ENCODE measurements around the gene LRP5. TPM values are rescaled to one million over a fixed set of nuclear protein-coding genes. Genes with fewer than 3 reads are reported as not detected.

The LRP5 gene
- total and polyA plus RNA-seq, 9 donors = 3.1 to 63.8 (median 47.2) TPM

DNA sequence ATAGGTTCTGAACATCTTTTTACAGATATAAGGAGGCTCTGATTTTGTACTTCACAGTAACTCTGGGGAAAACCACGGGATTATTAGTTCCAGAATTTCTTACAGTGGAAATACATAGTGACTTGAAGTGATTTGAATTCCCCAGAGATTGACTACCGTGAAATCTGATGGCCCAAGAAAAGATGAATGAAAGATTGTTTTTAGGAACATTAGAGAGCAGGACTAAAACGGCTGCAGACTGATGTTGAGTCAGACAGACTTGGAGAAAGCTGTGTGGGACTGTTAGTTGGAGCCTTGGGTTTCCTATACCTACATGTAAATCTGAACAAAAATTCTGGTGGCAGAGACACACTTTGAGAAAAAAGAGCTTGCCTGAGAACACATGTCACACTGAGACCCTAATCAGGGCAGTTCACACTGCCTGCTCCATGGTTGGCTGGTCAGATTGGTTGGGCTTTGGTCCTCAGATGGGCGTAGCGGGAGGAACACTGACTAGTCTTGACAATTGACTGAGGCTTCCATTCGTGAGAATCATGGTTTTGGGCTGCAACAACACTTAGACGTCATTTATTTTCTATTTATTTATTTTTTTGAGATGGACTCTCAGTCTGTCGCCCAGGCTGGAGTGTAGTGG is 154.9 kb downstream of the LRP5 start:
- Histone ChIP-seq H3K36me3 (no peaks in the 10 kb centered on the region), H3K4me1 (ENCODE audit: insufficient read depth) (peaks cover 50% of the 10 kb centered on the region), H3K27ac (no peak overlapping the region), H3K4me3 (no peak overlapping the region), H3K9me3 (no peaks in the 10 kb centered on the region), H3K27me3 (no peaks in the 10 kb centered on the region)
- no peak for DNase-seq
- intact Hi-C loops (cut with DNase I) = loop anchor here in 1 of 4 donors (10.0 kb wide), 1 partner anchor 47 kb away; no protein-coding TSS in a partner anchor
- 77 to 80% (median 79%) methylated on average over 8 of the region's 8 CpGs for WGBS, 3 donors
- TF ChIP-seq, protein P1, sequence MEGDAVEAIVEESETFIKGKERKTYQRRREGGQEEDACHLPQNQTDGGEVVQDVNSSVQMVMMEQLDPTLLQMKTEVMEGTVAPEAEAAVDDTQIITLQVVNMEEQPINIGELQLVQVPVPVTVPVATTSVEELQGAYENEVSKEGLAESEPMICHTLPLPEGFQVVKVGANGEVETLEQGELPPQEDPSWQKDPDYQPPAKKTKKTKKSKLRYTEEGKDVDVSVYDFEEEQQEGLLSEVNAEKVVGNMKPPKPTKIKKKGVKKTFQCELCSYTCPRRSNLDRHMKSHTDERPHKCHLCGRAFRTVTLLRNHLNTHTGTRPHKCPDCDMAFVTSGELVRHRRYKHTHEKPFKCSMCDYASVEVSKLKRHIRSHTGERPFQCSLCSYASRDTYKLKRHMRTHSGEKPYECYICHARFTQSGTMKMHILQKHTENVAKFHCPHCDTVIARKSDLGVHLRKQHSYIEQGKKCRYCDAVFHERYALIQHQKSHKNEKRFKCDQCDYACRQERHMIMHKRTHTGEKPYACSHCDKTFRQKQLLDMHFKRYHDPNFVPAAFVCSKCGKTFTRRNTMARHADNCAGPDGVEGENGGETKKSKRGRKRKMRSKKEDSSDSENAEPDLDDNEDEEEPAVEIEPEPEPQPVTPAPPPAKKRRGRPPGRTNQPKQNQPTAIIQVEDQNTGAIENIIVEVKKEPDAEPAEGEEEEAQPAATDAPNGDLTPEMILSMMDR (IDR thresholded peaks at IDR 0.05) = no peak
- TF ChIP-seq EP300 (IDR thresholded peaks at IDR 0.05) (no peak), POLR2A (IDR thresholded peaks at IDR 0.05) (no peak)

DNA sequence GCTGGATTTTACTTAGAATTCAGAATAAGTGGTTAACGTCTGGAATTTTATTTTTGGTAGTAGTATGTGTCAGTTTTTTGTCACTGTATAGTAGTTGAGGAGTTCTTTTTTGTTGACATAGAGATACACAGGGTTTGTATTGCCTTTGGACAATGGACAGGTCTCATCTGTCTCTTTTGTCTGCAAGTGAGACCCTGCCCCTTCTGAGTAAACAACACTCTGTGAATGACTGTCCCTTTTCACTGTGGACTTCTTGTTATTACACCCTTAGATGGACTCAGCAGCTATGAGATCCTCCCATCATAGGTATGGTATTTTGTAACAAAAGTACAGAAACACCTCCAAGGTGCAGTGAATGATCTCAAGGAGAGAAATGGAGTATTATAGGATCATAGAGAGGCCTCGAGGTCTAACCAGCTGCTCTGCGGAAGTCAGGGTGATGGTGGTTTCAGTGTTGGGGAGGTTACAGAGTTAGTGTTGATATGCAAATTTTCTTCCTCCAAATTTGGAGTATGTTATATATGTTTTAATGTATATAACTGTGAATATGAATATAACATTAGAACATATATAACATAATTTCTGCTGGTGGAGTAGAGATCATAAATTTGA is 155.9 kb downstream of the LRP5 start:
- DNase-seq = no peak
- TF ChIP-seq, protein P1 (IDR thresholded peaks at IDR 0.05) = no peak
- Histone ChIP-seq H3K4me1 (ENCODE audit: insufficient read depth) (peaks cover 46% of the 10 kb centered on the region), H3K9me3 (no peaks in the 10 kb centered on the region), H3K27ac (no peak overlapping the region), H3K36me3 (no peaks in the 10 kb centered on the region), H3K27me3 (no peaks in the 10 kb centered on the region), H3K4me3 (no peak overlapping the region)
- 46 to 56% (median 54%) methylated on average over 3 of the region's 3 CpGs for WGBS, 3 donors
- intact Hi-C loops (cut with DNase I) = loop anchor here in 1 of 4 donors (10.0 kb wide), 1 partner anchor 46 kb away; no protein-coding TSS in a partner anchor

DNA sequence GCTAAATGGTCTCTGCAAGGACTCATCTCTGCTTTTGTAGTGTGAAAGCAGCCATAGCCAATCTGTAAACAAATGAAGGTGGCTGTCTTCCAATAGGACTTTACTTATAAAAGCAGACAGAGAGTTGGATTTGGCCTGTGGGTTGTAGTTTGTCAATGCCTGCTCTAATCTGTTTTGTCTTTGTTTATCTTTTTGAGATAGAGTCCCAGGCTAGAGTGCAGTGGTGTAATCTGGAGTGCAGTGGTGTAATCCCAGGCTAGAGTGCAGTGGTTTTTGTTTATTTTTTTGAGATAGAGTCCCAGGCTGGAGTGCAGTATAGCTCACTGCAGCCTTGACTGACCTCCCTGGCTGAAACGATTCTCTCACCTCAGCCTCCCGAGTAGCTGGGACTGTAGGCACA is 156.7 kb downstream of the LRP5 start:
- H3K27ac ChIP-seq = no peak overlapping the region
- DNase-seq = no peak
- no peaks in the 10 kb centered on the region for H3K36me3 ChIP-seq
- H3K9me3 ChIP-seq = no peaks in the 10 kb centered on the region
- H3K4me3 ChIP-seq = no peak overlapping the region
- H3K4me1 ChIP-seq (ENCODE audit: insufficient read depth) = peaks cover 50% of the 10 kb centered on the region
- no peaks in the 10 kb centered on the region for H3K27me3 ChIP-seq
- intact Hi-C loops (cut with DNase I) = loop anchor here in 1 of 4 donors (10.0 kb wide), 1 partner anchor 46 kb away; no protein-coding TSS in a partner anchor
- TF ChIP-seq, protein P1 (IDR thresholded peaks at IDR 0.05) = no peak
- TF ChIP-seq POLR2A (IDR thresholded peaks at IDR 0.05) = no peak
- TF ChIP-seq EP300 (IDR thresholded peaks at IDR 0.05) = no peak
- WGBS, 3 donors = 4 to 8% (median 5%) methylated on average over 2 of the region's 2 CpGs

DNA sequence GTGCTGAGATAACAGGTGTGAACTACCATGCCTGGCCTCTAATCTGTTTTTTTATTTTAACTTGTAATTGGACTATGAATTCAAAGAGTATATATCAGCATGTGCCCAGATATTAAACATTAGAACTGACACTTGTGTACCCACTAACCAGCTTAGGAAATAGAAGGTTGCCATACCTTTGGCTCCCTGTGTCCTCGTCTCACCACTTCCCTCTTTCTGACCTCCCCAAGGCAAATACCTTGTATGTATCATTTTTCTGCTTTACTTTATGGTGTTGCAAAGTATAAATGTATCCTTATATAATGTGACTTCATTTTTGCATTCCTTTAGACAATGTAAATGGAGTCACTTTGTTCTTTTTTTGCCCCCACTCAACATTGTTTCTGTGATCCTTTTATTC is 157.3 kb downstream of the LRP5 start:
- H3K36me3 ChIP-seq = no peaks in the 10 kb centered on the region
- no peak overlapping the region for H3K27ac ChIP-seq
- TF ChIP-seq, protein P1 (IDR thresholded peaks at IDR 0.05) = no peak
- TF ChIP-seq EP300 (IDR thresholded peaks at IDR 0.05) (no peak), POLR2A (IDR thresholded peaks at IDR 0.05) (no peak)
- DNase-seq = no peak
- no peak overlapping the region for H3K4me3 ChIP-seq
- intact Hi-C loops (cut with DNase I) = loop anchor here in 1 of 4 donors (10.0 kb wide), 1 partner anchor 45 kb away; no protein-coding TSS in a partner anchor
- H3K4me1 ChIP-seq (ENCODE audit: insufficient read depth) = peaks cover 48% of the 10 kb centered on the region
- 83 to 91% (median 90%) methylated on average over 1 of the region's 1 CpG for WGBS, 3 donors
- H3K9me3 ChIP-seq = no peaks in the 10 kb centered on the region
- H3K27me3 ChIP-seq = no peaks in the 10 kb centered on the region

Measured in ovary (tissue), 9 donors.